Measurements from ENCODE around the gene KANSL1.

The KANSL1 gene

GRCh38 chr17:46179375-46179999 is 13.7 kb downstream of the KANSL1 start:
- Histone ChIP-seq H3K4me1 (ENCODE audit: control insufficient read depth, insufficient read depth, low read length) (peaks cover 13% of the 10 kb centered on the region), H3K4me3 (ENCODE audit: low read length in 2 of 2) (no peak overlapping the region), H3K27ac (ENCODE audit: low read length) (no peak overlapping the region), H3K9me3 (ENCODE audit: control insufficient read depth in 2 of 2, low read length in 2 of 2) (no peaks in the 10 kb centered on the region), H3K27me3 (ENCODE audit: control insufficient read depth in 1 of 2, insufficient read depth in 2 of 2, low read length in 2 of 2) (no peaks in the 10 kb centered on the region), H3K36me3 (ENCODE audit: control insufficient read depth in 2 of 2, insufficient read depth in 2 of 2, low read length in 2 of 2) (no peaks in the 10 kb centered on the region), H3K9ac (ENCODE audit: low read length in 2 of 2) (no peak overlapping the region)

DNA sequence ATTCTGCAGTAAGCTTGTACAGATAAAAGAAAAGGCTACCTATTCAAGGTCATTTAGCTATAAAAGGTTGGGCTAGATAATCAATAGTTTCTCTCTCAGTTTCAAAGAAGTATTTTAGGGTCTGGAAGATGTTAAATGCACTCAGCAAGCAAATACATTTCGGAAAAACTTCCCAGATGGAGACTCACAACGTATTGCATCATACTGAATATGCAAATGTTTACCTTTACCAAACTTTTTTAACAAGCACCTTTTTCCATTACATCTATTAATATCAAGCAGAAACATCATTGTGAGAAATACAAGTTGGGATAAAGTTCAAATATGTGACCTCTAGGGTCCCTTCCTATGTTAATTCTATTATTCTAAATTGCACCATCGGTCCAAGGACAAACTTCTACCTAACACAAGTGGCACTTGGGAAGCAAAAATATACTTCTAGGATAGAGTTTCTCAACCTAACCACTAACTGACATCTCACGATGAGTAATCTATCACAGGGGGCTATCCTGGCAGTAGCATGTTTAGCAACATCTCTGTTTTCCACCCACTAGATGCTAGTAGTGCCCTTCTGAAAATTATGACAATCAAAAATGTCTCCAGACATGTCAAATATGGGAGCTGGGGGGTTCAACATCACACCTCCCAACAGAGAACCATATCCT is 14.5 kb downstream of the KANSL1 start:
- Histone ChIP-seq H3K36me3 (ENCODE audit: control insufficient read depth in 2 of 2, insufficient read depth in 2 of 2, low read length in 2 of 2) (no peaks in the 10 kb centered on the region), H3K4me1 (ENCODE audit: control insufficient read depth, insufficient read depth, low read length) (peaks cover 9% of the 10 kb centered on the region), H3K4me3 (ENCODE audit: low read length in 2 of 2) (no peak overlapping the region), H3K9me3 (ENCODE audit: control insufficient read depth in 2 of 2, low read length in 2 of 2) (no peaks in the 10 kb centered on the region), H3K9ac (ENCODE audit: low read length in 2 of 2) (no peak overlapping the region), H3K27ac (ENCODE audit: low read length) (no peak overlapping the region), H3K27me3 (ENCODE audit: control insufficient read depth in 1 of 2, insufficient read depth in 2 of 2, low read length in 2 of 2) (no peaks in the 10 kb centered on the region)

DNA sequence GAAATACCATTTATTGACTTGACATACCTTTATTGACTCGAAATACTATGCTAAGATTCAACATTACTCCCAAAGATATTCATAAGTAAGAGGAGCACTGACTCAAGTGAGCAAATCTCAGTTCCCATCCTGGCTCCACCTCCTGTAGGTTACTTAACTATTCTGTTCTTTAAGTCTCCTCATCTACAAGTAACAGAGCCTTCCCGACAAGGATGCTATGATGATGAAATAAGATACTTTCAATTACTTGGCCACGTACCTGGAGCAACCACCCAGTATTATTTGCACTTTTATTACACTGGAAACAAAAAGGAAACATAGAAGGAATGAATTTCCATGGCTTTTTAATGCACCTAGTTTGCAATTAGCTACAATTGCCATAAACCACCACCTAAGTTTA is 16.3 kb downstream of the KANSL1 start:
- Histone ChIP-seq H3K9me3 (ENCODE audit: control insufficient read depth in 2 of 2, low read length in 2 of 2) (no peaks in the 10 kb centered on the region), H3K27me3 (ENCODE audit: control insufficient read depth in 1 of 2, insufficient read depth in 2 of 2, low read length in 2 of 2) (no peaks in the 10 kb centered on the region), H3K36me3 (ENCODE audit: control insufficient read depth in 2 of 2, insufficient read depth in 2 of 2, low read length in 2 of 2) (no peaks in the 10 kb centered on the region), H3K4me1 (ENCODE audit: control insufficient read depth, insufficient read depth, low read length) (no peaks in the 10 kb centered on the region), H3K4me3 (ENCODE audit: low read length in 2 of 2) (no peak overlapping the region), H3K27ac (ENCODE audit: low read length) (no peak overlapping the region), H3K9ac (ENCODE audit: low read length in 2 of 2) (no peak overlapping the region)

- Histone ChIP-seq H3K27ac (ENCODE audit: low read length) (no peak overlapping the region), H3K4me3 (ENCODE audit: low read length in 2 of 2) (no peak overlapping the region), H3K9me3 (ENCODE audit: control insufficient read depth in 2 of 2, low read length in 2 of 2) (no peaks in the 10 kb centered on the region), H3K36me3 (ENCODE audit: control insufficient read depth in 2 of 2, insufficient read depth in 2 of 2, low read length in 2 of 2) (peaks cover 10% of the 10 kb centered on the region in 2 donors), H3K4me1 (ENCODE audit: control insufficient read depth, insufficient read depth, low read length) (no peaks in the 10 kb centered on the region), H3K27me3 (ENCODE audit: control insufficient read depth in 1 of 2, insufficient read depth in 2 of 2, low read length in 2 of 2) (no peaks in the 10 kb centered on the region), H3K9ac (ENCODE audit: low read length in 2 of 2) (no peak overlapping the region)
These were observed 17.3 kb downstream of the KANSL1 start for GRCh38 chr17:46175891-46176290.

DNA sequence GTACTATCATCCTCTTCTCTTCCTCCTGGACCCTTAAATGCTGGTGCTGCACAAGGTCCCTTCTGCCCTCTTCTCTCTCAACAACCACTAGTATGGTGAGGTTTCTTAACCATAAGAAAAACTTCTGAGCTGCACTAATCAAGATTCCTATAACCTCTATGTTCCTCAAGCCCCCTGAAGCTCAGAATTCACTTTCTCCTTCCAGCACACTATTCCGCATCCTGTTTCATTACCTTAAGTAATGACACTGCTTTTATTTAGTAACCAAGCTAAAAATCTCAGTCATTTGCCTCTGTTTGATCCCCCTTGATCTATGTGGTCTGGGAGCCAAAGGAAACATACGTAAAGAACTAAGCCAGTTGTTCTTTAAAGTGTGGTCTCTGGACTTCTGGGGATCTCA is 20.1 kb downstream of the KANSL1 start:
- H3K4me1 ChIP-seq (ENCODE audit: control insufficient read depth, insufficient read depth, low read length), result no peaks in the 10 kb centered on the region
- peaks cover 14 to 21% of the 10 kb centered on the region in 2 donors for H3K36me3 ChIP-seq (ENCODE audit: control insufficient read depth in 2 of 2, insufficient read depth in 2 of 2, low read length in 2 of 2)
- H3K4me3 ChIP-seq (ENCODE audit: low read length in 2 of 2), result no peak overlapping the region
- H3K27me3 ChIP-seq (ENCODE audit: control insufficient read depth in 1 of 2, insufficient read depth in 2 of 2, low read length in 2 of 2), result no peaks in the 10 kb centered on the region
- no peaks in the 10 kb centered on the region for H3K9me3 ChIP-seq (ENCODE audit: control insufficient read depth in 2 of 2, low read length in 2 of 2)
- no peak overlapping the region for H3K9ac ChIP-seq (ENCODE audit: low read length in 2 of 2)
- no peak overlapping the region for H3K27ac ChIP-seq (ENCODE audit: low read length)

- H3K4me3 ChIP-seq (ENCODE audit: low read length in 2 of 2), result no peak overlapping the region
- H3K9ac ChIP-seq (ENCODE audit: low read length in 2 of 2), result no peak overlapping the region
- H3K4me1 ChIP-seq (ENCODE audit: control insufficient read depth, insufficient read depth, low read length), result no peaks in the 10 kb centered on the region
- H3K9me3 ChIP-seq (ENCODE audit: control insufficient read depth in 2 of 2, low read length in 2 of 2), result no peaks in the 10 kb centered on the region
- H3K36me3 ChIP-seq (ENCODE audit: control insufficient read depth in 2 of 2, insufficient read depth in 2 of 2, low read length in 2 of 2), result peaks cover 14 to 21% of the 10 kb centered on the region in 2 donors
- no peaks in the 10 kb centered on the region for H3K27me3 ChIP-seq (ENCODE audit: control insufficient read depth in 1 of 2, insufficient read depth in 2 of 2, low read length in 2 of 2)
- no peak overlapping the region for H3K27ac ChIP-seq (ENCODE audit: low read length)
These were observed 21.3 kb downstream of the KANSL1 start for GRCh38 chr17:46171939-46172338.

- no peak overlapping the region for H3K27ac ChIP-seq (ENCODE audit: low read length)
- H3K9ac ChIP-seq (ENCODE audit: low read length in 2 of 2), result no peak overlapping the region
- peaks cover 3% of the 10 kb centered on the region for H3K4me1 ChIP-seq (ENCODE audit: control insufficient read depth, insufficient read depth, low read length)
- H3K9me3 ChIP-seq (ENCODE audit: control insufficient read depth in 2 of 2, low read length in 2 of 2), result no peaks in the 10 kb centered on the region
- peaks cover 14 to 21% of the 10 kb centered on the region in 2 donors for H3K36me3 ChIP-seq (ENCODE audit: control insufficient read depth in 2 of 2, insufficient read depth in 2 of 2, low read length in 2 of 2)
- H3K27me3 ChIP-seq (ENCODE audit: control insufficient read depth in 1 of 2, insufficient read depth in 2 of 2, low read length in 2 of 2), result no peaks in the 10 kb centered on the region
- H3K4me3 ChIP-seq (ENCODE audit: low read length in 2 of 2), result no peak overlapping the region
These were observed 22.4 kb downstream of the KANSL1 start for GRCh38 chr17:46170639-46171429.

GRCh38 chr17:46169913-46170638 is 23.2 kb downstream of the KANSL1 start:
- no peak overlapping the region for H3K27ac ChIP-seq (ENCODE audit: low read length)
- H3K9ac ChIP-seq (ENCODE audit: low read length in 2 of 2), result no peak overlapping the region
- no peak overlapping the region for H3K4me3 ChIP-seq (ENCODE audit: low read length in 2 of 2)
- peaks cover 3% of the 10 kb centered on the region for H3K4me1 ChIP-seq (ENCODE audit: control insufficient read depth, insufficient read depth, low read length)
- H3K27me3 ChIP-seq (ENCODE audit: control insufficient read depth in 1 of 2, insufficient read depth in 2 of 2, low read length in 2 of 2), result no peaks in the 10 kb centered on the region
- H3K9me3 ChIP-seq (ENCODE audit: control insufficient read depth in 2 of 2, low read length in 2 of 2), result no peaks in the 10 kb centered on the region
- H3K36me3 ChIP-seq (ENCODE audit: control insufficient read depth in 2 of 2, insufficient read depth in 2 of 2, low read length in 2 of 2), result peaks cover 14 to 21% of the 10 kb centered on the region in 2 donors

DNA sequence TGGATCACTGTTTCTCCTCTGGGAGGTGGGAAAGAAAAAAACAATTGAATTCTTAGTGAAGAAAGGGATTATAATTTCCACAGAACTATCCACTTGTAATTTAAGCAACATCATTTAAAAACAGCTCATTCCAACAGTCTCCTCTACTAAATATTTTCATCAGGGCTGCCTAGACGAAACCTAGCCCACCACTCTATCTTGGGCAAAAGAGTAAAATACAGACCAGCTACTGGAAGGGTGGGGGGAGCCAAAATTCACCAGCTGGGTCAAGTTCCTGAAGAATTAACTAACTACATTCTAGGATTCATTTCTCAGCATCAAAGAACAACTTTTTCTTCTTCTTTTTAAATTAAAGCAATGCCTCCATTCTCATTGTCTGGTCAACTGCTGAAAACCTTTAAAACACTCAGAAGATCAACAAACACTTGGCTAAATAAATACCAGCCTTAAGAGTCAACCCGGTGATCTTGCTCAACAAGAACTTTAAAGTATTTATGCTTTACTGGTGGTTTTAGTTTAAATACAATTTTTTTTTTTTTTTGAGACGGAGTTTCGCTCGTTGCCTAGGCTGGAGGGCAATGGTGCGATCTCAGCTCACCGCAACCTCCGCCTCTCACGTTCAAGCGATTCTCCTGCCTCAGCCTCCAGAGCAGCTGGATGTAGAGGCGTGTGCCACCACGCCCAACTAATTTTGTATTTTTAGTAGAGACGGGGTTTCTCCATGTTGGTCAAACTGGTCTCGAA is 25.2 kb downstream of the KANSL1 start:
- Histone ChIP-seq H3K27me3 (ENCODE audit: control insufficient read depth in 1 of 2, insufficient read depth in 2 of 2, low read length in 2 of 2) (no peaks in the 10 kb centered on the region), H3K9me3 (ENCODE audit: control insufficient read depth in 2 of 2, low read length in 2 of 2) (no peaks in the 10 kb centered on the region), H3K36me3 (ENCODE audit: control insufficient read depth in 2 of 2, insufficient read depth in 2 of 2, low read length in 2 of 2) (peaks cover 14 to 21% of the 10 kb centered on the region in 2 donors), H3K9ac (ENCODE audit: low read length in 2 of 2) (no peak overlapping the region), H3K4me3 (ENCODE audit: low read length in 2 of 2) (no peak overlapping the region), H3K4me1 (ENCODE audit: control insufficient read depth, insufficient read depth, low read length) (peaks cover 15% of the 10 kb centered on the region), H3K27ac (ENCODE audit: low read length) (no peak overlapping the region)

DNA sequence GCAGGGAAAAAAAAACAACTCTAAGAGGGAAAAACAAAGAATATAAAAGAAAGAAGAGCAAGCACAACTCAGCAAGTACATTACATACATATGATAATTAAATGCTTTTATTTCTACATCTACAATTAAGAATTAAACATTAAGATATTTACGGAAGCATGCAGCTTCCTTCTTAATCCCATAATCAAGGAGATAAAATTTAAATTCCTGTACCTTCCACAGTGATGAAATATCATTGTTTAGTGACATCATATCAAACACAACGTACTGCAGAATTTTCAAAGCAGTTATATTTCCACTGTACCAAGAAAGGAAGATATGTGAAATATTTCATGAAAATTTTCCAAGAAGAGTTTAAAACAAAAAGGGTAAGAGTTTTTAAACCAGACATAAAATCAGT is 26.0 kb downstream of the KANSL1 start:
- H3K4me3 ChIP-seq (ENCODE audit: low read length in 2 of 2), result no peak overlapping the region

More for the DNA sequence above, 26.0 kb downstream of the KANSL1 start:
- peaks cover 18% of the 10 kb centered on the region for H3K4me1 ChIP-seq (ENCODE audit: control insufficient read depth, insufficient read depth, low read length)
- H3K9ac ChIP-seq (ENCODE audit: low read length in 2 of 2), result no peak overlapping the region
- no peak overlapping the region for H3K27ac ChIP-seq (ENCODE audit: low read length)
- no peaks in the 10 kb centered on the region for H3K27me3 ChIP-seq (ENCODE audit: control insufficient read depth in 1 of 2, insufficient read depth in 2 of 2, low read length in 2 of 2)
- H3K36me3 ChIP-seq (ENCODE audit: control insufficient read depth in 2 of 2, insufficient read depth in 2 of 2, low read length in 2 of 2), result peaks cover 14 to 21% of the 10 kb centered on the region in 2 donors
- H3K9me3 ChIP-seq (ENCODE audit: control insufficient read depth in 2 of 2, low read length in 2 of 2), result no peaks in the 10 kb centered on the region

Data from stomach smooth muscle (tissue), 2 donors.